Activated naive CD8-positive, alpha-beta T cell treated with anti-CD3 and anti-CD28 coated beads, Interleukin-2, amount 50 U/mL, for 24 hours (primary cell): ENCODE measurements around the gene LIPK.
"Not testable (repeated sequence)": the region's sequence is repeated elsewhere in the genome, so short reads cannot be mapped to it uniquely, and the experiment has no call there.

Source experiments
- ATAC-seq: fragments of 150-1000 bp; cut with Tn5 transposase; one replicate; pipeline ENCODE4 v1.10.0; 2021
- DNase-seq: peaks from one replicate; pipeline ENCODE4 v3.0.0; 2021
- H3K27ac Mint-ChIP-seq: one replicate; pipeline ENCODE4 v1.8.0; 2021; ENCODE audit warnings: mild to moderate bottlenecking, mixed read lengths
- H3K27me3 Mint-ChIP-seq: one replicate; pipeline ENCODE4 v1.8.0; 2021; ENCODE audit warnings: mixed read lengths
- H3K36me3 Mint-ChIP-seq: one replicate; pipeline ENCODE4 v1.8.0; 2021; ENCODE audit warnings: low read depth, mixed read lengths
- H3K4me1 Mint-ChIP-seq: one replicate; pipeline ENCODE4 v1.8.0; 2021; ENCODE audit warnings: mixed read lengths
- H3K4me3 Mint-ChIP-seq: one replicate; pipeline ENCODE4 v1.8.0; 2021; ENCODE audit warnings: mild to moderate bottlenecking, moderate library complexity, mixed read lengths
- H3K9me3 Mint-ChIP-seq: one replicate; pipeline ENCODE4 v1.8.0; 2021; ENCODE audit warnings: mixed read lengths

LIPK gene

GRCh38 chr10:88741921-88742320 is 35.9 kb downstream of the LIPK start:
- not testable (repeated sequence) for DNase-seq, H3K36me3 Mint-ChIP-seq, H3K9me3 Mint-ChIP-seq, ATAC-seq, H3K4me3 Mint-ChIP-seq, H3K27ac Mint-ChIP-seq, H3K4me1 Mint-ChIP-seq
- H3K27me3 Mint-ChIP-seq = peaks cover 22% of the 10 kb centered on the region

- H3K4me3 Mint-ChIP-seq = no peak overlapping the region
- peaks cover 5% of the 10 kb centered on the region for H3K9me3 Mint-ChIP-seq
- no peaks in the 10 kb centered on the region for H3K4me1 Mint-ChIP-seq
- no peak overlapping the region for H3K27ac Mint-ChIP-seq
- H3K27me3 Mint-ChIP-seq = peaks cover 19% of the 10 kb centered on the region
- ATAC-seq (no peak), DNase-seq (no peak)
- H3K36me3 Mint-ChIP-seq = no peaks in the 10 kb centered on the region
Measured at GRCh38 chr10:88742448-88742847, 36.4 kb downstream of the LIPK start.

GRCh38 chr10:88744002-88744401 is 38.0 kb downstream of the LIPK start:
- H3K27me3 Mint-ChIP-seq = peaks cover 8% of the 10 kb centered on the region
- H3K4me1 Mint-ChIP-seq = no peaks in the 10 kb centered on the region
- peaks cover 5% of the 10 kb centered on the region for H3K9me3 Mint-ChIP-seq
- H3K4me3 Mint-ChIP-seq = no peak overlapping the region
- no peak overlapping the region for H3K27ac Mint-ChIP-seq
- no peaks in the 10 kb centered on the region for H3K36me3 Mint-ChIP-seq
- no peak for ATAC-seq
- DNase-seq = no peak

- no peak for DNase-seq
- peaks cover 5% of the 10 kb centered on the region for H3K9me3 Mint-ChIP-seq
- H3K36me3 Mint-ChIP-seq = no peaks in the 10 kb centered on the region
- H3K4me1 Mint-ChIP-seq = no peaks in the 10 kb centered on the region
- H3K27ac Mint-ChIP-seq = no peak overlapping the region
- H3K27me3 Mint-ChIP-seq = peaks cover 3% of the 10 kb centered on the region
- no peak for ATAC-seq
- H3K4me3 Mint-ChIP-seq = no peak overlapping the region
Measured at GRCh38 chr10:88745633-88746032, 39.6 kb downstream of the LIPK start.

GRCh38 chr10:88754287-88754686 is 48.2 kb downstream of the LIPK start:
- Mint-ChIP-seq H3K27ac (no peak overlapping the region), H3K36me3 (no peaks in the 10 kb centered on the region), H3K27me3 (no peaks in the 10 kb centered on the region), H3K9me3 (no peaks in the 10 kb centered on the region), H3K4me3 (no peak overlapping the region), H3K4me1 (peaks cover 8% of the 10 kb centered on the region)
- ATAC-seq (no peak), DNase-seq (no peak)

- Mint-ChIP-seq H3K36me3 (no peaks in the 10 kb centered on the region), H3K27ac (peak overlapping the region; percentile 16), H3K9me3 (no peaks in the 10 kb centered on the region), H3K27me3 (no peaks in the 10 kb centered on the region), H3K4me3 (no peak overlapping the region), H3K4me1 (peaks cover 13% of the 10 kb centered on the region)
- peak; percentile 6 for DNase-seq
- peak; percentile 97 for ATAC-seq
Measured at GRCh38 chr10:88755753-88756152, 49.7 kb downstream of the LIPK start.

- H3K4me1 Mint-ChIP-seq = peaks cover 13% of the 10 kb centered on the region
Measured at GRCh38 chr10:88756660-88757059, 50.6 kb downstream of the LIPK start.

GRCh38 chr10:88759366-88760101 is 53.5 kb downstream of the LIPK start, which contains the start of gene LIPN:
Gene LIPN, plus strand, starts transcription at chr10:88760020. Its CDS starts 1,386 bp downstream, at chr10:88761406.
- H3K36me3 Mint-ChIP-seq = no peaks in the 10 kb centered on the region
- H3K27ac Mint-ChIP-seq = no peak within 1 kb of the TSS
- H3K4me3 Mint-ChIP-seq = no peak within 1 kb of the TSS
- peaks cover 3% of the 10 kb centered on the region for H3K27me3 Mint-ChIP-seq
- ATAC-seq (no peak), DNase-seq (no peak)
- no peaks in the 10 kb centered on the region for H3K9me3 Mint-ChIP-seq
- peaks cover 18% of the 10 kb centered on the region for H3K4me1 Mint-ChIP-seq

More at GRCh38 chr10:88756660-88757059, 50.6 kb downstream of the LIPK start:
- no peaks in the 10 kb centered on the region for H3K27me3 Mint-ChIP-seq
- no peaks in the 10 kb centered on the region for H3K36me3 Mint-ChIP-seq
- ATAC-seq (no peak), DNase-seq (no peak)
- no peak overlapping the region for H3K27ac Mint-ChIP-seq
- no peaks in the 10 kb centered on the region for H3K9me3 Mint-ChIP-seq
- H3K4me3 Mint-ChIP-seq = no peak overlapping the region

- no peak for DNase-seq
- Mint-ChIP-seq H3K36me3 (no peaks in the 10 kb centered on the region), H3K9me3 (no peaks in the 10 kb centered on the region), H3K27me3 (peaks cover 3% of the 10 kb centered on the region), H3K4me3 (no peak overlapping the region), H3K4me1 (peaks cover 9% of the 10 kb centered on the region), H3K27ac (no peak overlapping the region)
- no peak for ATAC-seq
Measured at GRCh38 chr10:88762906-88763305, 56.9 kb downstream of the LIPK start.

GRCh38 chr10:88763441-88763840 is 57.4 kb downstream of the LIPK start:
- Mint-ChIP-seq H3K4me1 (peaks cover 9% of the 10 kb centered on the region), H3K36me3 (no peaks in the 10 kb centered on the region), H3K4me3 (no peak overlapping the region), H3K27me3 (peaks cover 3% of the 10 kb centered on the region), H3K9me3 (no peaks in the 10 kb centered on the region), H3K27ac (no peak overlapping the region)
- no peak for DNase-seq
- ATAC-seq = no peak

- Mint-ChIP-seq H3K27ac (no peak overlapping the region), H3K36me3 (no peaks in the 10 kb centered on the region), H3K4me1 (peaks cover 9% of the 10 kb centered on the region), H3K27me3 (peaks cover 3% of the 10 kb centered on the region), H3K9me3 (no peaks in the 10 kb centered on the region), H3K4me3 (no peak overlapping the region)
- no peak for DNase-seq
- no peak for ATAC-seq
Measured at GRCh38 chr10:88764110-88764509, 58.1 kb downstream of the LIPK start.

GRCh38 chr10:88765816-88766215 is 59.8 kb downstream of the LIPK start:
- no peaks in the 10 kb centered on the region for H3K9me3 Mint-ChIP-seq
- peaks cover 3% of the 10 kb centered on the region for H3K27me3 Mint-ChIP-seq
- no peak overlapping the region for H3K27ac Mint-ChIP-seq
- H3K4me3 Mint-ChIP-seq = no peak overlapping the region
- no peak for ATAC-seq
- H3K36me3 Mint-ChIP-seq = no peaks in the 10 kb centered on the region
- H3K4me1 Mint-ChIP-seq = peaks cover 5% of the 10 kb centered on the region
- no peak for DNase-seq

- Mint-ChIP-seq H3K27me3 (peaks cover 1% of the 10 kb centered on the region), H3K36me3 (no peaks in the 10 kb centered on the region), H3K4me3 (no peak overlapping the region), H3K4me1 (no peaks in the 10 kb centered on the region), H3K27ac (no peak overlapping the region), H3K9me3 (no peaks in the 10 kb centered on the region)
- ATAC-seq = no peak
- DNase-seq = no peak
Measured at GRCh38 chr10:88769384-88769783, 63.3 kb downstream of the LIPK start.

- DNase-seq (no peak), ATAC-seq (no peak)
- Mint-ChIP-seq H3K4me1 (peaks cover 9% of the 10 kb centered on the region), H3K36me3 (no peaks in the 10 kb centered on the region), H3K9me3 (no peaks in the 10 kb centered on the region), H3K4me3 (no peak overlapping the region), H3K27ac (no peak overlapping the region), H3K27me3 (peaks cover 2% of the 10 kb centered on the region)
Measured at GRCh38 chr10:88781206-88781605, 75.2 kb downstream of the LIPK start.

- Mint-ChIP-seq H3K27me3 (peaks cover 2% of the 10 kb centered on the region), H3K4me3 (no peak overlapping the region), H3K4me1 (peaks cover 9% of the 10 kb centered on the region), H3K36me3 (no peaks in the 10 kb centered on the region), H3K9me3 (no peaks in the 10 kb centered on the region), H3K27ac (no peak overlapping the region)
- ATAC-seq (no peak), DNase-seq (no peak)
Measured at GRCh38 chr10:88782222-88782621, 76.2 kb downstream of the LIPK start.

- Mint-ChIP-seq H3K27me3 (peaks cover 2% of the 10 kb centered on the region), H3K4me1 (peaks cover 9% of the 10 kb centered on the region), H3K36me3 (no peaks in the 10 kb centered on the region), H3K9me3 (no peaks in the 10 kb centered on the region), H3K4me3 (no peak overlapping the region), H3K27ac (no peak overlapping the region)
- no peak for DNase-seq
- ATAC-seq = no peak
Measured at GRCh38 chr10:88783724-88784123, 77.7 kb downstream of the LIPK start.
